GM19099 (cell line): ENCODE results near the gene LINS1.

ENCODE experiments used
- POLR2A ChIP-seq: IDR thresholded peaks from 3 replicates; pipeline ENCODE4 v1.6.1; 2011; ENCODE audit warnings: low read depth; ENCODE audit not compliant: insufficient read length; ENCODE audit errors: extremely low read depth

The LINS1 gene

DNA sequence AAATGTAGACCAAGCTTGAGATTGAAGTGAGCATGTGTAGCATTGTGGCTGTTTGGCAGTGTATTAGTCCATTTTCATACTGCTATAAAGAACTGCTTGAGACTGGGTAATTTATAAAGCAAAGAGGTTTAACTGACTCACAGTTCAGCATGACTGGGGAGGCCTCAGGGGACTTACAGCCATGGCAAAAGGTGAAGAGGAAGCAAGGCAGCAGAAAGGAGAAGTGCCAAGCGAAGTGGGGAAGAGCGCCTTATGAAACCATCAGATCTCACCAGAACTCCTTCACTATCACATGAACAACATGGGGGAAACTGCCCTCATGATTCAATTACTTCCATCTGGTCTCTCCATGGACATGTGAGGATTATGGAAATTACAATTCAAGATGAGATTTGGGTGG is 64.7 kb downstream of the LINS1 start:
- TF ChIP-seq POLR2A = no peak

DNA sequence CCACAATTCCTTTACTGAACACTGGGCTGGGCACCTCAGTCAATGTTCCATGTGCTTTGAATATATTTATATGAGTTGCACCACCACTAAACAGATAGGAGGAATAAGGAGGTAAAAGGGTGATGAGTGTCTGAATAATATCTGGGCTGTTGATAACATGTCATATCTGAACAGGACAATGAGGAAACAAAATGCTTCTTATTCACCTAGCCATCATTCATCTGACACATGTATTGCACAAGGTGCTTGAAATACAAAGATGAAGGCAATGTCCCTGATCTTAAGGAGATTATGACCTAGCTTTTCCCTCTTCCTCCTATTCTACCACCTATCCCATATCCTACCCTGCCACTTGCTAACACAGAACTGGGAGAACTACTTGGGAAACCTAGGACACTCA is 65.3 kb downstream of the LINS1 start:
- TF ChIP-seq POLR2A = no peak

DNA sequence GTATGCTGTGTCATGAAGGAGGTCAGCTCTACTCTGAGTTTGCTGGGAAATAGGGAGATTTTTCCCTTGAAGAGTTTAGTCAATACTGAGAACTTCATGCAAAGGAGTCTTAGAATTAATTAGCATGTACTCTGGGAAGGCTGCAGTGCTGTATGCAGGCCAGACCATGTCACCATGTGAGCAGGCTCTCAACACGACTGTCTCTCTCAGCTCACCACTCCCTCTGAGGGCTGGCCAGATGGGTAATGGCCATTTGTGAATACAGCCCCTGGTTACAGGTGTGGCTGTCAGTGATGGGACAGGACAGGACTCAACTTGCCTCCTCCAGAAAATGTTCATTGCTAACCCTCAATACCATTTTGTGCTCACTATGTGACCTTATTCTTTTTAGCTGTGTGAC is 68.1 kb downstream of the LINS1 start:
- no peak for TF ChIP-seq POLR2A

DNA sequence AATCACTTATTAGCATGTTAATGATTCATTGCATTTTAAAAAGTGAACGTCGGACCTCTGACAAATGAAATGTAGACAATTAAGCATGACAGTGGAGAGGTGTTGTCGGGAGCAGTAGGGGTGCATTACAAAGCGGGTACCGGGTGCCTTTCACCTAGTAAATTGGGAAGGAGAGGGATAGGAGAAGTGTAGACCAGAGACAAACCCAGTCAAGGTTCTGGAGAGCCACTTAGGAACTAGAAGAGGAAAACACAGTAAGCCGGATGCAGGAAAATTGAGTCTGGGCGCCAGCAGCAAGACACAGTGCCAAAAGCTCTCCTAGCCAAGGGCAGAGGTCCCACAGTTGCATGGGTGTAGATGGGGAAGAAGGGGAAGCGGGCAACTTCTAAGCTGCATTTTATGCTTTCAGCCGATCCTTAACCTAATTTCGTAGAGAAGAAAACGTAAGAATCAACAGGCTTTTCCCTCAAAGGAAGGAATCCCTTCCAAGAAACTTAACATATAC is 70.1 kb downstream of the LINS1 start:
- TF ChIP-seq POLR2A = no peak

DNA sequence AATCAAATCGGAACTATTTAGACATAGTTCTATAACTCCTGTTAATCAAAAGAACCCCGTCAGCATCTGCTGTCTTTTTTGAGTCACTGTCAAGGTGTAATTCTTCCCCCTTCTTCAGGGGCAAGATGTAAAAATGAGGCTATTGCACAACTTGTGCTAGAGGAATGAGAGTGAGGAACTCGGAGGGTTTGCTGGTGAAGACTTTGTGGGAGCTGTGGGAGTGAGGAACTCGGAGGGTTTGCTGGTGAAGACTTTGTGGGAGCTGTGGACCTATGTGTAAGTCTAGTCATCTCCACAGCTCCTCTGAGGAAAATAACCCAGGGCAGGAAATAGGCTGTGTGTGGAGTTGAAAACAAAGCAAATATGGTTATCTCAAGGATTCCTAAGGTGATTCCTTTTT is 70.8 kb downstream of the LINS1 start:
- TF ChIP-seq POLR2A = no peak

DNA sequence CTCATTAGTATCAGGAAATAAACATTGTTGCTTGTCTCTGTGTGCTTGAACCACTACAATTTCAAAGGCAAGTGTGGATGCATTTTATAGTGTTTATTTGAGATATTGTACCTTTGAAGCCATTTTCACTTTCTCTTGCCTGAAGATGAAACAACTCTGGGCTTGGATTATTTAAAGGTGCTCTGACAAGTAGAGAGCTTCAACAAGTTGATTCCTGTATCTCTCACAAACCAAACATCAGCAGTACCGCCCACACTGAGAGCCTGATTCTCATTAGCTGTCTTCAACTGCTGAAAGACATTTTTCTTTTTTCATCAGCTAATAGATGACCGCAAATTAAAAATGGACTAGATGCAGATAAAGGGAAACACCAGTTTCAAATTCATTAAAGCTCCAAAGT is 72.4 kb downstream of the LINS1 start:
- TF ChIP-seq POLR2A = no peak

DNA sequence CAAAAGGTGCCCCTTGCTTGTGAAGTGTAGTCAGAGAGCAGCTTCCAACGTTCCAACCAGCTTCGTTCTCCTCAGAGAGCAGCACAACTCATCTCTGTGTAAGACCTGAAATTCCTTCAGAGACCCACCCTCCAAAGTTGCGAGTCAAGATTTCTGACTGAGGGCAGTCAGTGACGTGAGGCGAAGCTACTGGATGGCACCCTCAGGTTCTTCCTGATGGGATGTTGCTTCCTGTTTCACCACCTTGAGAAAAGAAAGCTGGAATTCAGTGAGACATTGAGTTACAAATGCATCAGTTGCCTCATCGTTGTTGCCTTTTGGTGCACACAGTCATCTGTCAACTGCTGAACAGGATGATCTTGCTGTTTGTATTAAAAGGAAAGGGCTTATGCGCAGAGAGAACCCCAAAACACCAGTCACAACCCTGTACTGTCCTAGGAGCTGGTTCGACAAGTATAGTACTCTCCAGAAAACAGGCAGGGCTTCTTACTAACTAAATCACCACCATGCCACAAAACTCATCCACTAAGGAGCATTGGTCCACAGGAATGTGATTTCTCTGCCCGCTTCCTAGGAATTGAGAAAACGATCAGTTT is 73.1 kb downstream of the LINS1 start, which contains the start of gene CERS3:
Gene CERS3, minus strand, starts transcription at position 118 of the 596 bp plus-strand sequence. CDS start 27,101 bp downstream, outside the sequence.
- TF ChIP-seq POLR2A = no peak

DNA sequence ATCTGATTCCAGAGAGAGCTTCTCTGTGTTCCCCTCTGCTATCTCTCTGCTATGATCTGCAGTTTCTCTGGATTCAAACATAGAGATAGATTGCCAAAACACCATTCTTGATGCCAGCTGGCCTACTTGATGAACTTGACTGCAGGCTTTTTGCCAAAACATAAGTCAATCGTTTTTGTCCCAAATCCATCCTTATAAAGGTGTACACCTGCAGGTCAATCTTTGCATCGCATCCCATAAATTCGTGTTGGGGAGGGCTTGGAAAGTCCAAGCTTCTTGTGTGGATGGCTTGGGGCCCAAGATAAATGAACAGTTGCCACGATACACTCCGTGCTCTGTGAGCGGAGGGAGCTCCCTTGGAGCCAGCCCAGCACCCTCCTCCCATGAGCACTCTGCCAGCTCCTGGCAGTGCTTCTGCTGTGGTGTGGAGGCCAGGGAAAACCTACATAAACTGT is 75.9 kb downstream of the LINS1 start:
- no peak for TF ChIP-seq POLR2A

DNA sequence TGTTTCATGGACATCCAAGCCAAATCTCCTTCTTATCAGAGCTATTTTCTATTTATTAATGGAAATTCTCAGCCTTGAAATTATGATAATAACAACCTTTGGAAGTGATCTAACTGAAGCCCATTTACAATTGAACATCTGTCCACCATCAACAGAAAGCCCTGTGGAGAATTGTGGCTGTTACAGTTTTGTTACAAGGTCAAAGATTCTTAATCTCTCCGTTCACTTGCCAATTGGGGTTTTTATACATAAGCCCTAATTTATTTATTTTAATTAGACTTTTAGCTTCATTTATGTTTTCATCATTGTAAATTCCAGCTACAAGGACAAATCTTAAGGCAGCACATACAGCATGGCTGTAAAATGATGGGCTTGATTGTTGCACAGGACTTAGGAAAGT is 76.5 kb downstream of the LINS1 start:
- TF ChIP-seq POLR2A = no peak

DNA sequence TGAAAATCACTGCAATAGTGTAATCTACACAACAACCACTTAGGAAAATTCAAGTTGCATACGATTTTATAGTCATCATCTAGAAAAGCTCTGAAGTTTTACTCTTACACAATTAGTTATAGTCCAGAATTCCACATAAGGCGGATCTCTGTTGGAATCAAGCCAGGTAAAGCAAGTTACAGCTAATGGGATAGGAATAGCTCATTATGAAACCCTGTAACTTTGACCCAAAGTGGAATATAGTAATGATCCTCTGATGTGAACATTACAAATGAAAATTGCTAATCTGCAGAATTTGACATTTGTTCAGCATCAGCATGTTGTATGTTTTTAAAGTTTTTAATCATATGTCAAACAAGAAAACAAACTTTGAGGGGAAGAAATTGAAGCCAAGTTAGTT is 77.7 kb downstream of the LINS1 start:
- TF ChIP-seq POLR2A = no peak

DNA sequence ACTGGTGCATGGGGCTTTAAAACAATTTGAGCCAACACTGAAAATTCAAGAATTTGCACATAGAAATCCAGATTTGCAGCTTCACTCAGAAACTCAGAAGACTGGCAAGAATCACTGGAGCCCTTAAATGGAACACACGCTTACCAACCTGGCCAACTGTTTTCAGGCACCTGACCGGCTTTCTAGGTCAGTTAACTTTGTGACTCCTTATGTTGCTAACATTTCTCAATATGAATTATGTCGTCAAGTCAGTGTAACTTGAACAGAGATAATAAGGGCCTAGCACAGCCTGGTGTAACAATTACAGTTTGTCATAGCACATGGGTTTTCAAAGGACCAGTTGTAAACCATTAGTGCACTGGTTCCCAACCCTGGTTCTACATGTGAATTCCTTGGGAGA is 80.1 kb downstream of the LINS1 start:
- TF ChIP-seq POLR2A = no peak

DNA sequence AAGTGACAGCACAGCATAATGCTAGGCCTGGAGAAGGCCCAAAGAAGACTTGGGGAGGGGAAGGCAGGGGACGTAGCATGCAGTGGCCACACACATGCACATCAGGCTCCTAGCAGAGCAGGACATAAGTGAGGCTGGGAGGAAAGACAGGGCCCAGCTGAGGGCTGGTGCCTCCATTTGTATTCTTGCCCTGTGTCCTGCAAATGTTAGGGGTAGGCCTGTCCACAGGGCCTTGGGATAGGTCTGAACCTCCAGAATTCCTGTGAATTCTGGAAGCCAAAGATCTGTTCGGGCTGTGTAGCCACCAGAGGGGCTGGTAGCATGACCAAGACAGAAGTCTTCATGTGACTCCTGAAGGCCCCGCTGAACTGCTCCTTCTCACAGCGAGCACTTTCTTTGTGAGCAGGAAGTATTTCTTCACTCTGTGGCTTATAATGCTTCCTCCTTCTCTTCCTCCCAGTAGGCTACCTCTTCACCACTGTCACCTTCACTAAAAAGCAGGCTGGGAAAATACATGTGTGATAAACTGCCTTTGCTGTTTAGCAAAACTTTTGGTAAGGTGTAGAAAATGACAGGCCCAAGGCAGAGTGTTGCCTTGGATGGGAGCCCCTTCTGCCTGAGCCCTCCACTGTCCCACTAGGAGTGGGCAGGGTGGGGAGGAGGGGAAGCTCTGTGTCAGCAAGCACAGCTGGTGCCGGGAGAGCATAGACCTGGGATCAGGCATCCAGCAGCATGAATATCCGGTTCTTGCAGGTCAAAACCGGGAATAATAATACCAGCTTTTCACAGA is 81.7 kb downstream of the LINS1 start:
- no peak for TF ChIP-seq POLR2A

DNA sequence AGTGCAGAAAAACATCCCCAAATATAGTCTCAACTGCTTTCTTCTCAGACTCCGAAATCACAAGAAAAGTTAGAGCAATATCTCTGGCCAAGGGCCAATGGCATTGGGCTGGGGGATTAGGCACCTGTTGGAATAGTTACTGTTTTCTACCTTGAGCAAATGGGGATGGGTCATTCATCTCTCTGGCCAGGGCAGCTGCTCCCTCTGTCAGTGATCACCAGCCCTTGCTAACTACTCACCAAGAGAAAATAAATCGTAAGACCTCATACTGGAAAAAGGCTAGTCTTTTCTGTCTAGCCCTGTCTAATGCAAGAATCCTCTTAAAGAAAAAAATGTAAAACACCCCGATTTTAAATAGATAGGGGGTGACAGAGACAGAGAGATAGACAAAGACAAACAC is 84.1 kb downstream of the LINS1 start:
- no peak for TF ChIP-seq POLR2A
